SIG-M5 treated with dmso at 0.1 percent for 504 hours (cell line): ENCODE measurements around the gene DYRK3.

Experiments used
- DNase-seq: peaks from one replicate; lab custom pipeline; 2025; ENCODE audit not compliant: unreplicated experiment; lab: John Stamatoyannopoulos, UW

The DYRK3 gene

DNA sequence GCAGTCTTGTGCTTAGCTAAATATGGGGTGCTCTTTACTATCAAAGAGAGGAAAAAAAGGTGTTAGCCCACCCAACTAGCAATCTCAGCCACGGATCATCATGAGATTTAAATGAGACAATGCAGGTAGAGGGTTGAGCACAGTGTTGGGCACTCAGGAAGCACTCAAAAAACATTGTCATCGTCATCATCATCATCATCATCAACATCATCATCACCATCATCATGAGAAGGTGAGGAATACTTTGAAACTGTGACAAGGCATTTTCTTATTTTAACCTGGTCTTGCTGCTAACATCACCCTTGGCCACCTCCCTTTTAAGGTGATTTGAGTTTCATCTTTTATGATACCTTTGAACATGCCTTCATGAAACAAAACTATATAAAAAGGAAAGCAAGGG, 46.0 kb downstream of the DYRK3 start:
- no peak for DNase-seq

DNA sequence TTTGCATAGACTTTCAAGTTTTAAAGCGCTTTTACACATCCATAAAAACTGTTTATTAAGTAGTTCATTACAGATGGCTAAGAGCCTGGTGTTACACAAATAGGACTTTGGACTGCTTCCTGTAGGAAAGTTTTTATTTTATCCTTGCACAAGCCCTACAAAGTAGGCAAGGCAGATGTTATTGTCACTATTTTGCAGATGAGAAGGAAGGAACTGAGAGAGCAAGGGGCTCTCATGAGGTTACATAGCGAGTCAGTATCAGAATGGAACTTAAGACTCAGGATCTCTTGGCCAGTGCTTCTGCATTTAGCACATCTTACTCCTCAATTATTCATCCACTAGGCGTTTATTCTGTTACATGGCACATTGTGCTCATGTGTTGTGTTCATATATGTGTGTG, 46.8 kb downstream of the DYRK3 start:
- DNase-seq: peak; percentile 30

DNA sequence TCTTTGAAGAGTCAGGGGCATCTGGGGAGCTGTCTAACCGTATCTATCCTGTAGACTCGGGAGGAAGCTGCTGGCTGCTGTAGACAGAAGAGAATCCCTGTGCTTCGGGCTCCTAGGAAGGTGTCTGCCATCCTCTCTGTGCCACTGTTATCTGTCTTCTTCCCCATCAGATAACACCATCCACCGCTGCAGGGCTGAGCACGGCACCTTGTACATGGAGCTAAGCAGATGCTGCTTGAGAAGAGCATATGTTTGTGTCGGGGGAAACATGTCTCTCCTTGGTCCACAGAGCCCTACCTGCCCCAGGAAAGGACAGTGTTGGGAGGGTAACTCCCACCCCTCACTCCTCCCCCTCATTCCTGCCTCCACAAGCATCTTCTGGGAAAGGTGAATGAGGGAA, 48.0 kb downstream of the DYRK3 start:
- DNase-seq: no peak

- no peak for DNase-seq
Observed at GRCh38 chr1:206684003-206684402, 48.7 kb downstream of the DYRK3 start.

GRCh38 chr1:206684478-206685333, 49.4 kb downstream of the DYRK3 start, which contains the start of gene MAPKAPK2:
Gene MAPKAPK2 (plus strand): TSS chr1:206684905. CDS start chr1:206685230, 325 bp downstream.
- DNase-seq: peak; percentile 83

DNA sequence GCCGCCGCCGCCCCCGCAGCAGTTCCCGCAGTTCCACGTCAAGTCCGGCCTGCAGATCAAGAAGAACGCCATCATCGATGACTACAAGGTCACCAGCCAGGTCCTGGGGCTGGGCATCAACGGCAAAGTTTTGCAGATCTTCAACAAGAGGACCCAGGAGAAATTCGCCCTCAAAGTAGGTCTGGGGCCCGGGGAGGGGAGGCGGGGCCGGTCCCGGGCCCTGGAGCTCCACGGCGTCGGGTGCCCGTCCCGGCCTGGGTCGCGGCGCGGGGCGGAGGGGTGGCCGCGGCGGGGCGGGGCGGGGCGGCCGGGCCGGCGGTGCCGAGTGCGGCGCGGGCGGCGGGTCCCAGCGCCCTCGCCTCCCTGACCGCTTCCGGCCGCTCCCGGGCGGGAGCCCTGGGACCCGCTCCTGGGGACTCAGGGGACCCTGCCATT, 50.0 kb downstream of the DYRK3 start:
- no peak for DNase-seq

GRCh38 chr1:206685769-206686477, 50.6 kb downstream of the DYRK3 start:
- peak; percentile 95 for DNase-seq

GRCh38 chr1:206686478-206687249, 51.3 kb downstream of the DYRK3 start:
- DNase-seq: peak; percentile 27

DNA sequence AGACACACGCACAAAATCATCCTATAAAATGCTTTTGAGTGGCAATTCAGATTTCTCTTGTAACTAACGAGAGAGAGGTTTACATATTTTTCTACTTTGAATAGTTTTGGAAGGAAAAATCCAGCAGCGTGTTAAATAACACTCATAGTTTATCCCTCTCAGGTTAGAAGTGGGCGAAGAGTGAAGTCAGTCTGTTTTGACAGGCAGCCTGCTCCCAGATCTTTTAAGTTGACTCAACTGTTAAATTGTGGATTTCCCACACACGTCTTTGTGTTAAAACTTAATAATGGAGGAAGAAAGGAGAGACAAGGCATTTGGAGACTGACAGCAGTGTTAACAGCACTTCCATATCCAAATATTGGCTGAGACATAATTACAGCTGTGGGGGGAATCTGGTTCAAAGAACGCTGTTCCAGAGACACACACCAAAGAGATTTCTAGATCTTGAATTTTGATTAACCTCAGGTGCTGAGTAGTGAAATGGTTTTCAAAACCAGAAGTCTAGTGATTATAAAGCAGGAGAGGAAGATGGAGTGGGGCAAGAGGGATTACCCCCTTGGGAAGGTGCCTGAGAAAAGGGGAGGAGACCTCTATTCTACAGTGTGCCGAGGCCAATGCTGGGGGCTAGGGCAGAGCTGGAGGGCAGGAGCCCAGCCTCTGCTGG, 52.0 kb downstream of the DYRK3 start:
- DNase-seq: no peak

DNA sequence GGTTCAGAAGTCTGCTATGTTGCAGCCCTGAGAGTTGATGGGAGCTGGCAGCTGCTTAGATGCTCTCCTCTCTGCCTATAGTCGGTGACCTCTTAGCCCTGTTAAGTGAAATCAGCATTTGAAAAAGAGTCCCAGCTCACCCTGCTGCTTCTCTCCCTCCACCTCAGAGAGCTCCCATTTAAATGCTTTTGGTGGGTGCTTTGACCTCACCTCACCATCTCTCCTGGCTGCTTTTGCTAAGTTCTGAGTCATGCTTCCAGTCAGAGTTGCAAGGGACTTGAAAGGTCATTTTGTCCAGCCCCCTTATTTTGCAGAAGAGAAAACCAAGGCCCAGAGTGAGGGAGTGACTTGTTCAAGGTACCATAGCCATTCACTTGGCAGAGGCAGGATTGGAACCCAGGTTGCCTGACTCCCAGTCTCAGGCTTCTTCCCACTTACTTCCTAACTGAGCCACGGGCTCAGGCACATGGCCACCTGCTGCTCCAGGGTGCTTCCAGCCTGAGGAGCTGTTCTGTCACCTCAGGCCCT, 52.6 kb downstream of the DYRK3 start:
- no peak for DNase-seq

DNA sequence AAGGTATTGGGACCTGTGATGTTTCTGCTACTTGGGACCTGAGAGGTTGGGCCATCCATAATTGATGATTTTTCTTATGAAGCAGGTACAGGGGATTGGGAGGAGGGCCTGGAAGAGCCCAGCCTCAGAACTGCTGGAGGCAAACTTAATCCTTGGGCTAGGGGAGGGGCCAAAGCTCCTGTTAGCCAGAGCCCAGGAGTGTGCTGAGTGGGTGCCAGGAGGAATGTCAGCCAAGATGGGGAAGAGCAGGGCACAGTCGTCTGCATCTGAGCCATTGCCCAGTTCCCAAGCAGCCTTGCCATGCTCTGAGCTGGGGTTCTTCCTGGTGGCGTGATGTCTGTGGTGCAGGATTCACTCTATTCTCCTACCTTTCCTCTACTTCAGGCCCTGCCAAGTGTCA, 55.2 kb downstream of the DYRK3 start:
- DNase-seq: no peak

DNA sequence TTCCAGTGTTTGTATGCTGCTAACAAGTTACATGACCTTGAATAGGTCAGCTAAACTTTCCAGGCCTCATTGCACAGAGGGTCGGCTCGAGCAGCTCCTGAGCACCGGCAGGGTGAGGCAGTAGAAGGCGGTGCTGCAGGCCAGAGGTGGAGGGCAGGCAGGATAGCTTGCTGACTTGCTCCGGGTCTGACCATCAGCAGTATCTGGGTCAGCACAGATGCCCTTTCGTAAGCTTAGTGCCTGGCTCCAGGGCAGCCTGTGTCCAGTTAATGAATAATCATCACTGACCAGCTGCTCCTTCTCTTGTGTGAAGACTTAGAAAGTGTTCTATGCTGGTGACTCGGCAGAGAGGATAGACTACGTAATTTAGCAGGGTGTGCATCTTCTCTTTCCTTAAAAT, 56.3 kb downstream of the DYRK3 start:
- DNase-seq: no peak

DNA sequence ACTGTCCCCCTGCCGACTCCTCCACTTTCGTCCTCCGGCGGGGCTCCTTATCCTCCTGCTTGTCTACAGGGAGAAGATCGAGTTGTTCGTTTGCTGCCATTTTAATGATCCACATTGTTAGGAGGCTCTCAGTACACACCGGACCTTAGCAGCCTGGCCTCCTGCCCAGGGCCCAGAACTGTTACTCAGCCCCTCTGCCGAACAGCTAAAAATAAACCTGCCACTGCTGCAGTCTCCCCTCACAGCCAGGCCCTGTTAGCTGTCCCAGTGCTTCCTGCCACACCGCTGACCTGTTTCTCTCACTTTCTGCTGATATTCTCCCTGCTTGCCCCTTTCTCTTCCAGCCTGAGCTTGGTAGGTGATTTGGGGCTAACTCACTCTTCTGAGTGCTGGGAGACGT, 57.7 kb downstream of the DYRK3 start:
- DNase-seq: no peak

DNA sequence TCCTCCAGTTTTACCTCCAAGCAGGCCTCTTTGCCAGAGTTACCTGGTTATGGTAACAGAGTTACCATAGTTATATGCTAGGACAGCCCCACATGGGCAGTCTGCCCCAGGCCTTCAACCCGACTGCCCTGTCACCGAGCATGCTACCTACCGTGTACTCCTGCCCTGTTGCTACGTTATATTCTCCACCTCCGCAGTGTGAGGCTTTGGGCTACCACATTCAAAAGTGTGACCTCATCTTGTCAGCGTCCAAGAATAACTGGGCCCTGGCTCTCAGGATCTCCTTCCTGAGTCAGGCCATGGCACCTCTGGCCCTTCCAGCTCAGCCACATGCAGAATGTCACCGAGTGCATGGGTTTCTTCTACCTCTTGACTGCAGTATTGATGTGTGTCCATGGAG, 58.3 kb downstream of the DYRK3 start:
- no peak for DNase-seq

GRCh38 chr1:206694171-206695124, 59.1 kb downstream of the DYRK3 start:
- no peak for DNase-seq

DNA sequence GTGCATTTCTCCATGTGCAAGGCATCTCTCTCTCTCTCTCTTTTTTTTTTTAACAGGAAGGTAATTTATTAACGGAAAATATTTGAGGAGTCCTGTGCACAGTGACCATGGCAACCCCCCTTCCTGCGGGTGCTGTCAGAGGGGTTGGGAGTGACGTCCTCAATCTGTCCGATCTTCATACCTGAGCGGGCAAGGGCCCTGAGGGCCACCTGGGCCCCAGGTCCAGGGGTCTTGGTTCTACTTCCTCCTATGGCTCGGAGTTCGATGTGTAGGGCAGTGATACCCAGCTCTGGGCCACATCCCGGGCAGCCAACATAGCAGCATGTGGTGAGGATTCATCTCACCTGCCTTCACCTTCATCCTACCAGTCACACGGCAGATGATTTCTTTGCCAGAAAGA, 60.4 kb downstream of the DYRK3 start:
- no peak for DNase-seq

- DNase-seq: no peak
Observed at GRCh38 chr1:206696812-206697585, 61.7 kb downstream of the DYRK3 start.

- no peak for DNase-seq
Observed at GRCh38 chr1:206698011-206698410, 62.7 kb downstream of the DYRK3 start.
